ENCODE measurements around the gene WNT11. TPM values are rescaled to one million over a fixed set of nuclear protein-coding genes. Genes with fewer than 3 reads are reported as not detected.

The WNT11 gene
- polyA plus RNA-seq, 1 donor (not counting 4 experiments of a cell fraction or from before 2014, with no cell fraction given): not detected

DNA sequence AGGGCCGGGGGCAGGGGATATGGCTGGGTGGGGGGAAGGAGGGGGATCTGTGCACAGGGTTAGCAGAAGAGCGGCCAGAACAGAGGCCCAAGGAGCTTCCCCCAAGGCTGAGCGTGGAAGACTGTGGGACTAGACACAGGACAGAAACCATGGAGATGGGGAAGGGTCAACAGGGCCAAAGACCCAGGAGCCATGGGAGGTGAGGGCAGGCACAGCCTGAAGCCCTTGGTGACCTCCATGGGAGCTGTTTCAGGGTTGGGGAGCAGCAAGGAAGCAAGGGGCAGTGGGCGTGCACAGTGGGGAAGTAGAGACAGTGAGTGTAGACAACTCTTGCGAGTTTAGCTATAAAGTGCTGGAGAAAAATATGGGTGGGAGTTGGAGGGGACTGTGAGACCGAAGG is 56.6 kb downstream of the WNT11 start:
- H3K9me1 ChIP-seq (ENCODE audit: control insufficient read depth, extremely low read depth, insufficient read depth, low read length): no peaks in the 10 kb centered on the region
- H4K20me1 ChIP-seq (ENCODE audit: control insufficient read depth, extremely low read depth, insufficient read depth, low read length): no peaks in the 10 kb centered on the region
- no peak overlapping the region for H3K27ac ChIP-seq (ENCODE audit: control insufficient read depth, insufficient read depth, low read length)
- DNase-seq (ENCODE audit: low read depth, low spot score): no peak
- H2AFZ ChIP-seq (ENCODE audit: control insufficient read depth, low read length): no peak overlapping the region
- H3K36me3 ChIP-seq (ENCODE audit: control insufficient read depth in 2 of 2, extremely low read depth in 1 of 2, insufficient read depth in 2 of 2, low read length in 2 of 2): no peaks in the 10 kb centered on the region
- no peaks in the 10 kb centered on the region for H3K79me2 ChIP-seq (ENCODE audit: control insufficient read depth, insufficient read depth, low read length)
- H3K9me3 ChIP-seq (ENCODE audit: control insufficient read depth, low read depth, low read length): no peaks in the 10 kb centered on the region
- H3K4me2 ChIP-seq (ENCODE audit: control insufficient read depth, extremely low read depth, insufficient read depth, low read depth, low read length): no peak overlapping the region
- FAIRE-seq: no peak
- H3K4me1 ChIP-seq (ENCODE audit: control insufficient read depth, extremely low read depth, insufficient read depth, low read length): peaks cover 17% of the 10 kb centered on the region
- dilution Hi-C loops (cut with MboI; ENCODE audit: extremely low pct_ligation_motif_present, low sequenced_read_pairs): no loop called here
- no peak overlapping the region for H3K4me3 ChIP-seq (ENCODE audit: control insufficient read depth in 2 of 3, extremely low read depth in 1 of 3, insufficient read depth in 2 of 3, low read depth in 1 of 3, low read length in 3 of 3)
- no peak for TF ChIP-seq EZH2 (IDR thresholded peaks at IDR 0.05; ENCODE audit: low read length)
- TF ChIP-seq, protein P1, sequence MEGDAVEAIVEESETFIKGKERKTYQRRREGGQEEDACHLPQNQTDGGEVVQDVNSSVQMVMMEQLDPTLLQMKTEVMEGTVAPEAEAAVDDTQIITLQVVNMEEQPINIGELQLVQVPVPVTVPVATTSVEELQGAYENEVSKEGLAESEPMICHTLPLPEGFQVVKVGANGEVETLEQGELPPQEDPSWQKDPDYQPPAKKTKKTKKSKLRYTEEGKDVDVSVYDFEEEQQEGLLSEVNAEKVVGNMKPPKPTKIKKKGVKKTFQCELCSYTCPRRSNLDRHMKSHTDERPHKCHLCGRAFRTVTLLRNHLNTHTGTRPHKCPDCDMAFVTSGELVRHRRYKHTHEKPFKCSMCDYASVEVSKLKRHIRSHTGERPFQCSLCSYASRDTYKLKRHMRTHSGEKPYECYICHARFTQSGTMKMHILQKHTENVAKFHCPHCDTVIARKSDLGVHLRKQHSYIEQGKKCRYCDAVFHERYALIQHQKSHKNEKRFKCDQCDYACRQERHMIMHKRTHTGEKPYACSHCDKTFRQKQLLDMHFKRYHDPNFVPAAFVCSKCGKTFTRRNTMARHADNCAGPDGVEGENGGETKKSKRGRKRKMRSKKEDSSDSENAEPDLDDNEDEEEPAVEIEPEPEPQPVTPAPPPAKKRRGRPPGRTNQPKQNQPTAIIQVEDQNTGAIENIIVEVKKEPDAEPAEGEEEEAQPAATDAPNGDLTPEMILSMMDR (optimal IDR thresholded peaks at IDR 0.05 in 1 of 3, IDR thresholded peaks at IDR 0.05 in 1 of 3, conservative IDR thresholded peaks at IDR 0.05 in 1 of 3; ENCODE audit: extremely low read depth in 1 of 3, insufficient read depth in 2 of 3, low read length in 3 of 3): no peak
- H3K9ac ChIP-seq (ENCODE audit: control insufficient read depth, extremely low read depth, insufficient read depth, low read length): no peak overlapping the region
- no peaks in the 10 kb centered on the region for H3K27me3 ChIP-seq (ENCODE audit: control insufficient read depth, extremely low read depth, insufficient read depth, low read length)

DNA sequence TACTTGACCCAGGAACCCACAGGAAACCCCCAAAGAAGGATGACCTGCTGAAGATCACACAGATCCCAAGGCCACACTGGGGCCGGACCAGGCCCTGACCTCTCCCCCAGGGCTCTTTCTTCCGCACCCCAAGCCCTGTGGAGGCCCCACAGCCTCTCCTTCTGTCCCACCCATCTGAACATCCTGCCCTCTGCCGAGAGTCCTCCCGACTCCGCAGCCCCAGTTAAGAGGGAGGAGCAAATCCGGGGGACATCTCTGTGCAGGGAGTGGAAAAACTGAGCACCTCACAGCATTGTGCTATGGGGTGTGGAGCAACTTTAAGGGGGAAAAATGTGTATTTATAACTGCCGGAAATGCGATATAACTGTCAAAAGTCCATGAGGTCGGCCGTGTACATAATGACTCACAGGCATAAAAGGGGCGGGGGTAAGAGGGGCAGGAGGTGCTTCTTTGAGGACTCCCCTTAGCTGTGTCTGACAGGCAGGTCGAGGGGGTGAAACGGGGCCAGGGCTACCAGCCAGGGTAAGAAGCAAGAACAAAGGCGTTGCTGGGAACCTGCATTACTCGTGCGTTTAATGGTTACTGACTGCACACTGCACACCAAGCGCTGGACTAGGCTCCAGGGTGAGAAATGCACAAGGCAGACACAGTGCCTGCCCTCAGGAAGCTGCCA is 57.2 kb downstream of the WNT11 start:
- Histone ChIP-seq H3K9ac (ENCODE audit: control insufficient read depth, extremely low read depth, insufficient read depth, low read length) (no peak overlapping the region), H3K79me2 (ENCODE audit: control insufficient read depth, insufficient read depth, low read length) (no peaks in the 10 kb centered on the region), H3K4me1 (ENCODE audit: control insufficient read depth, extremely low read depth, insufficient read depth, low read length) (peaks cover 17% of the 10 kb centered on the region), H3K9me3 (ENCODE audit: control insufficient read depth, low read depth, low read length) (no peaks in the 10 kb centered on the region), H3K4me3 (ENCODE audit: control insufficient read depth in 2 of 3, extremely low read depth in 1 of 3, insufficient read depth in 2 of 3, low read depth in 1 of 3, low read length in 3 of 3) (no peak overlapping the region), H3K9me1 (ENCODE audit: control insufficient read depth, extremely low read depth, insufficient read depth, low read length) (no peaks in the 10 kb centered on the region), H4K20me1 (ENCODE audit: control insufficient read depth, extremely low read depth, insufficient read depth, low read length) (no peaks in the 10 kb centered on the region), H3K36me3 (ENCODE audit: control insufficient read depth in 2 of 2, extremely low read depth in 1 of 2, insufficient read depth in 2 of 2, low read length in 2 of 2) (no peaks in the 10 kb centered on the region), H3K4me2 (ENCODE audit: control insufficient read depth, extremely low read depth, insufficient read depth, low read depth, low read length) (no peak overlapping the region), H2AFZ (ENCODE audit: control insufficient read depth, low read length) (no peak overlapping the region), H3K27ac (ENCODE audit: control insufficient read depth, insufficient read depth, low read length) (no peak overlapping the region), H3K27me3 (ENCODE audit: control insufficient read depth, extremely low read depth, insufficient read depth, low read length) (no peaks in the 10 kb centered on the region)
- FAIRE-seq (no peak), DNase-seq (ENCODE audit: low read depth, low spot score) (no peak)
- dilution Hi-C loops (cut with MboI; ENCODE audit: extremely low pct_ligation_motif_present, low sequenced_read_pairs): no loop called here
- TF ChIP-seq EZH2 (IDR thresholded peaks at IDR 0.05; ENCODE audit: low read length): no peak
- TF ChIP-seq, protein P1 (optimal IDR thresholded peaks at IDR 0.05 in 1 of 3, IDR thresholded peaks at IDR 0.05 in 1 of 3, conservative IDR thresholded peaks at IDR 0.05 in 1 of 3; ENCODE audit: extremely low read depth in 1 of 3, insufficient read depth in 2 of 3, low read length in 3 of 3): no peak

Measured in keratinocyte (primary cell).